Measurements from ENCODE around the gene CACTIN. TPM values are rescaled to one million over a fixed set of nuclear protein-coding genes. Genes with fewer than 3 reads are reported as not detected.
A peak's percentile ranks its signal among the peaks of the same experiment; 100 is the strongest.

Gene CACTIN
- polyA plus RNA-seq, 1 of the 3 experiments (the other 2 are of a cell fraction): 36.4 TPM

GRCh38 chr19:3575949-3576673 is 50.5 kb downstream of the CACTIN start:
- POLR2A ChIA-PET: no interaction called here
- 95% methylated on average over 25 of the region's 29 CpGs for WGBS (ENCODE audit: low lambda C conversion rate)

More at GRCh38 chr19:3575949-3576673, 50.5 kb downstream of the CACTIN start:
- Histone ChIP-seq H3K4me1 (ENCODE audit: control insufficient read depth in 1 of 2, insufficient read depth in 2 of 2, low read depth in 1 of 2, low read length in 1 of 2) (peaks cover 5 to 7% of the 10 kb centered on the region in 2 experiments; a peak in 2 of 4 replicates), H4K20me1 (ENCODE audit: insufficient read depth) (peaks cover 4% of the 10 kb centered on the region; the same call in 1 of the 2 replicates), H3K27me3 (ENCODE audit: insufficient read depth) (no peaks in the 10 kb centered on the region), H3K36me3 (replicated peaks in 1 of 2; ENCODE audit: control insufficient read depth in 1 of 2, insufficient read depth in 2 of 2, low read length in 1 of 2) (peaks cover 6 to 13% of the 10 kb centered on the region in 2 experiments), H2AFZ (ENCODE audit: low read depth) (no peak overlapping the region), H3K9ac (no peak overlapping the region), H3K4me2 (no peak overlapping the region), H3K79me2 (ENCODE audit: insufficient read depth) (peaks cover 9% of the 10 kb centered on the region), H3K9me2 (no peaks in the 10 kb centered on the region), H3K4me3 (ENCODE audit: low read depth in 2 of 2, low read length in 1 of 2) (no peak overlapping the region), H3F3A (replicated peaks; ENCODE audit: insufficient read depth) (peaks cover 31% of the 10 kb centered on the region), H3K27ac (ENCODE audit: low read depth in 2 of 2, low read length in 1 of 2) (no peak overlapping the region), H3K9me3 (no peaks in the 10 kb centered on the region)
- TF ChIP-seq TAF1 (IDR thresholded peaks at IDR 0.05; ENCODE audit: borderline replicate concordance, low read depth, low read length): no peak
- TF ChIP-seq SMC3 (IDR thresholded peaks at IDR 0.05; ENCODE audit: low read depth, low read length): no peak
- no peak for TF ChIP-seq EP300 (IDR thresholded peaks at IDR 0.05; ENCODE audit: borderline replicate concordance in 1 of 2, low read depth in 1 of 2, low read length in 1 of 2)
- TF ChIP-seq CHD2 (IDR thresholded peaks at IDR 0.05; ENCODE audit: low read length, partially characterized antibody): no peak
- no peak for TF ChIP-seq REST (IDR thresholded peaks at IDR 0.05; ENCODE audit: low read depth, low read length)
- TF ChIP-seq ELF1 (IDR thresholded peaks at IDR 0.05): no peak
- TF ChIP-seq MAX (IDR thresholded peaks at IDR 0.05; ENCODE audit: low read depth): no peak
- no peak for TF ChIP-seq SIN3A (IDR thresholded peaks at IDR 0.05; ENCODE audit: borderline replicate concordance, low read depth, low read length)
- no peak for TF ChIP-seq POLR2AphosphoS5 (IDR thresholded peaks at IDR 0.05; ENCODE audit: low read depth, low read length)
- no peak for TF ChIP-seq RXRA (IDR thresholded peaks at IDR 0.05; ENCODE audit: borderline replicate concordance, low read depth)
- TF ChIP-seq MXI1 (IDR thresholded peaks at IDR 0.05; ENCODE audit: low read depth, low read length): no peak
- TF ChIP-seq CTCF (IDR thresholded peaks at IDR 0.05): no peak
- TF ChIP-seq FOSL2 (IDR thresholded peaks at IDR 0.05; ENCODE audit: borderline replicate concordance, low read depth): no peak
- no peak for TF ChIP-seq TEAD4 (IDR thresholded peaks at IDR 0.05; ENCODE audit: borderline replicate concordance, insufficient read depth)
- TF ChIP-seq IRF3 (IDR thresholded peaks at IDR 0.05; ENCODE audit: low read depth, low read length): no peak
- TF ChIP-seq YY1 (IDR thresholded peaks at IDR 0.05; ENCODE audit: low read depth): no peak
- DNase-seq: peak; percentile 14
- CTCF ChIA-PET: interaction anchor here (0.5 to 5.8 kb wide), 4 partner anchors 10 to 827 kb away, joined by 3 to 38 read pairs (median 4); partner anchors contain the start of gene GIPC3
